ENCODE data around the gene FGF8.

FGF8 gene

GRCh38 chr10:101771380-101771779 lies 4.5 kb downstream of the FGF8 start:
- DNase-seq (ENCODE audit: low read depth, low spot score): no peak

GRCh38 chr10:101770331-101771215 lies 5.3 kb downstream of the FGF8 start:
- no peak for DNase-seq (ENCODE audit: low read depth, low spot score)
- no peak overlapping the region for H3K27ac ChIP-seq

More at GRCh38 chr10:101771380-101771779, 4.5 kb downstream of the FGF8 start:
- H3K27ac ChIP-seq: no peak overlapping the region

DNA sequence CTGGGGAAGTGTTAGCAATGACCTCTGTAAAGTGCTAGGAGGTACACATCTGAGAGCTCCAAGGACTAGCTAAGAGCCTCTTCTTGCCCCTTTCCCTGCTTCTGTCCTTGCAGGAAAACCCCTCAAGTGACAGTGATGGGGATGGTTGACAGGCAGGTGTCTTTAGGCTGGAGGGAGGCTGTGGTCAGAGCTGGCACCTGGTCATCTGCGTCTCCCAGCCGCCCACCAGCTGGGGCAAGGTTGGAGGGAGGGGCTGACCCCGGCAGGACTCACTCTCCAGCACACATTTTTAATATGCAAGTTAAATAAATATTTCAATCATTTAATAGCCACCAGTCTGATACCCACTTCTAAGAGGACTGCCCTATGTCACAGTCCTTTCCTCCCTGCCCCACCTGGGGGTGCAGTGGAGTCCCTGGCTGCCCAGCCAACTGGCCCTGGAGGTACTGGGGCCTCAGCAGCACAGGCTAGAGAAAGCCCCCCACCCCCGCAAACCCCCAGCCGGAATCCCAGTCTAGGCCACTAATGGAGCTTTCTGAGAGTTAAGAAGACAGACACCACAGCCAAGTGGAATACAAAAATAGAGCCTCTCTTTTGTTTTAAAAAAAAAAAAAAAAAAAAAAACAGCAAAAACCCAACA lies 6.3 kb downstream of the FGF8 start:
- no peak overlapping the region for H3K27ac ChIP-seq
- DNase-seq (ENCODE audit: low read depth, low spot score): no peak

GRCh38 chr10:101768791-101769170 lies 7.1 kb downstream of the FGF8 start:
- H3K27ac ChIP-seq: no peak overlapping the region
- no peak for DNase-seq (ENCODE audit: low read depth, low spot score)

GRCh38 chr10:101767966-101768790 lies 7.7 kb downstream of the FGF8 start:
- no peak overlapping the region for H3K27ac ChIP-seq
- no peak for DNase-seq (ENCODE audit: low read depth, low spot score)

DNA sequence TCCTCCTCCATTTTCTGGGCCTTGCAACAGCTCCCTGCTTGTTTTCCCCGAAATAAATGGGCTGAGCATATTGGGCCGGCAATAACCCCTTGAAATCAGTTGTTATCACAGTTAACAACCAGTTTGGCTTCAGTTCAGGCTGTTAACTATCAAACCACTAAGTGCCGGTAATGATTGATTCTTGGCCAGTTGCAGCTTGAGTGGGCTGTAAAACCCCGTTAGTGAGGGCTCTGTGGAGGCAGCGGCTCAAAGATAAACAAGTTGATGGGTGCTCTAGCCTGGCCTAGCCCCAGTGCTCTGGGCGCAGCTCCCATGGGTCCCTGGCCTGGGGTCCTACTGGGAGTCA lies 8.3 kb downstream of the FGF8 start:
- no peak overlapping the region for H3K27ac ChIP-seq
- no peak for DNase-seq (ENCODE audit: low read depth, low spot score)

DNA sequence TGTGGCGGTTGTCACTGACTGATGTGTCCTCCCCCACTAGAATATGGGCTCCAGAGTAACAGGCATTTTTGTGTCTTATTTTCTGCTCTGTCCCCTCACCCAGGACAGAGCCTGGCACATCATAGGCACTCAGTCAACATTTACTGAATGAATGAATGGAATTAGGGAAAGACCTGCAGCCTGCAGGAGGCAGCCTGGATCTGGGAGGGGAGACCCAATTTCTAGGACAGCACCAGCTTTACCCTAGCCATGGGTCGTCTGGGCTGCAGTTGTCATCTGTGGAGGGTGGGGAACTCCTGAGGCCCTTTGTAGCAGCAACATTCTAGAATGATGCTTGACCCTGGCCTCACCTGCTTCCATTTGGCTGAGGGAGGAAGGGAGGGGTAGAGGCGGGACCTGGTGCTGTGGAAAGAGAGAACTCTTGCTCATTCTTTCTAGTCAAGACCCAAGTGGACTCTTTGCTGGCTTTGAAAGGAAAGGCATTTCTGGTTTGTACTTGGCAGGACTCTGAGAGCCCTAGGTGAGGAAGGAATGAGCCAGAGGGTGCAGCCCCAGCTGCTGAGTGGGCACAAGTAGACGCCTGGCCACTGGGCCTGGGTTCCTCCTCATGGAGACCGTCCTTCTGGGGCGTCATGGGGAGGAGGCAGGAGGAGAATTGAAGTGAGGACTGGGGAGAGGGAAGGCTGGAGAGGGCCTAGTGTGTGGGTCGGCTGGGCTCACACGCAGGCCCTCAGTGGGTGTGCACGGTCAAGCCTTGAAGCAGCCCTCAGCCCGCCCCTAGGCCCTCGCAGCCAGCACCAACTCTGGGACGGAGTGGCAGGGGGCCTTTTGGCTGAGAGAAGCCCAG lies 8.9 kb downstream of the FGF8 start:
- no peak overlapping the region for H3K27ac ChIP-seq
- DNase-seq (ENCODE audit: low read depth, low spot score): no peak

- no peak overlapping the region for H3K27ac ChIP-seq
- DNase-seq (ENCODE audit: low read depth, low spot score): no peak
These were observed 9.6 kb downstream of the FGF8 start for GRCh38 chr10:101766306-101766705.

GRCh38 chr10:101763141-101763846 lies 12.6 kb downstream of the FGF8 start:
- H3K27ac ChIP-seq: no peak overlapping the region
- DNase-seq (ENCODE audit: low read depth, low spot score): no peak

DNA sequence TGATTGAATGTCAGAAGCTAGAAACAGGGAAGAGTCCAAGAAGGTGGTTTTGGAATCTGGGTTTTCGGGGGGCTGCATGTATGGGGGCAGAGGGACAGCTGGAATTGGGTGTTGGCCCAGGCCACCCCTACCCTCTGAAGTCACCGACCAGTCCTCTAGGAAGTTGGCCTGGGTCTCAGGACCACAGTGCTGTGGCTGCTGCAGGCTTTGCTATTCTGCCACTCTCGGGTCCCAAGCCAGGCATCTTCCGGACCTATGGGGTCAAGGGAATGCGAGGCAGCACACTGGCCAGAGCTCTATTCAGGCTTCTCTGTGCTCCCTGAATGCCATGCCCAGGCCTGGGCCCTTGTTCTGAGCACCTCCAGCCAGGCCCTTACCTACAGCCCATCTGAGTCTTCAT lies 13.2 kb downstream of the FGF8 start:
- no peak overlapping the region for H3K27ac ChIP-seq
- no peak for DNase-seq (ENCODE audit: low read depth, low spot score)

DNA sequence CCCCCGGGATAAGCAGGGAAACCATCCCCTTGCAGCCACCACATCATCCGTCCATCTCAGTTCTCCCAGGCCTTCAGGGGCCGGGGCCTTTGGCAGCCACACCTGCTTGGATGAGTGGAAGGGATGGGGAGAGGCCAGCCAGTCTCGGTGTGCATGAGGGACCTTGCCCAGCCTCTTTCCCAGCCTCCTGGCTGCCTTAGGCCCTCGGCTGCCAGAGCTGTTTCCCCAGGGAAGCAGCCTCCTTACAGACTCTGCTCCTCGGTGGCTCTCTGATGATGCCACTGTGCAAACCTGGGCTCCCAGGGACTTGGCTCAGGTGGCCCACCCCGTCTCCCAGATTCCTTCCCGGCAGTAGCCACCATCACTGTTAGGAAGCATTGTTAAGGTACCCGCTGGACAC lies 14.7 kb downstream of the FGF8 start:
- H3K27ac ChIP-seq: no peak overlapping the region
- DNase-seq (ENCODE audit: low read depth, low spot score): no peak

DNA sequence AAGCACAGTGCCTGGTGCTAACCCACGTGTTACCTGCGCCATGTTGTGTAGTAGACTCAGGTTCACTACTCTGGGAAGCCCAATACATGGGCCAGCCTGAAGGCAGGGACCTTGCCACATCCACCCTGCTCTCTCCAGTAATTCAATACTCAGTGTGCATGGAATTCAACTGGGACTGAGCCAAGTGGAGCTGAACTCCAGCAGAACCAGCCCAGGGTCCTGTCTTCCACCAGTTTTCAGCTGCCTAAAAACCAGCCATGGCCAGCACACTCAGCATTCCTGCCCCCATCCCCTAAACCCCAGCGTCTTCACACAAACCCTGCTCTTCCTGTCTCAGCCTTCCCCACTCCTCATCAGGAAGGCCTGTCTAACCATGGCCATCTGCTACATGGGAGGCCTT lies 15.4 kb downstream of the FGF8 start:
- DNase-seq (ENCODE audit: low read depth, low spot score): no peak
- no peak overlapping the region for H3K27ac ChIP-seq

DNA sequence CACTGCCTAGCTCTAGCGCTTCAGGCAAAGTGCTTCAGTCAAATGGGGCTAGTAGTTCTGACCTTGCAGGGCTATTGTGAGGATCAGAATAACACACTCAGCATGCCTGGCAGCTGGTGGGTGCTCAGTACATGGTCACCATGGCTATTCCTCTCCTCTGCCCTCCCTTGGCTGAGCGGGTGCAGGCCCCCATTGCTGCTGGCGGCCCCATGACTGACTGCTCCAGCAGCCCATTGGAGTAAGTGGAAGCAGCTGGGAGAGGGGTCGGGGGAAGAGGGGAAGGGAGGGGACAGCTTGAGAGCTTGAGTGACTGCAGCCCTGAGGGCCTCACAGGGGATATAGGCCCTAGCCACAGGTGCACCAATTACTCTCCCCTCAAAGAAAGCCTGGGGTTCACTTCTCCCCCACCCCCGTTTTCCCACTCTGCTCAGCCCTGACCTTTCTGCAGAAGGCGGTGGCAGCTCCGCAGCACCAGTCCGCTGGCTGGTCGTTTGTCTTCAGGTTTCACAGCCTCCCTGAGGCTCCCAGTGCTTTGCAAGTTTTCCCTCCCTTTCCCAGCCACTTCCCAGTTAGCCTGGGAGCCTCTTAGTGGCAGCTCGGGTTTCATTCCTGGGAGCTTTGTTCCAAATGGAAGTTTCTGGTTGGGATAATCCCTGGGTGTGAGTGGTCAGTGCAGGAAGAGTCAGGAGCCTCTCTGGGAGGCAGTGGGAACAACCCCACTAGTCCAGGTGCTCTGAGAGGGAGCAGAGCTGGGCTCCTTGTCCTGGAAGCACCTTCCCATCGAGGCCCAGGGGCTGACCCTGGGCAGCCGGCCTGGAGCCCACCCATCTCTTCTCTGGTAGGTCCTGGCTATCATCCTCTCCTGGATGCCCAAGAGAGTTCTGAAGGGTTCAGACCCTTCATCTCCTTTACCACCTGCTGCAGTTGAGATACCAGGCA lies 16.3 kb downstream of the FGF8 start:
- H3K27ac ChIP-seq: no peak overlapping the region
- DNase-seq (ENCODE audit: low read depth, low spot score): no peak

- no peak overlapping the region for H3K27ac ChIP-seq
- DNase-seq (ENCODE audit: low read depth, low spot score): no peak
These were observed 17.1 kb downstream of the FGF8 start for GRCh38 chr10:101758858-101759257.

DNA sequence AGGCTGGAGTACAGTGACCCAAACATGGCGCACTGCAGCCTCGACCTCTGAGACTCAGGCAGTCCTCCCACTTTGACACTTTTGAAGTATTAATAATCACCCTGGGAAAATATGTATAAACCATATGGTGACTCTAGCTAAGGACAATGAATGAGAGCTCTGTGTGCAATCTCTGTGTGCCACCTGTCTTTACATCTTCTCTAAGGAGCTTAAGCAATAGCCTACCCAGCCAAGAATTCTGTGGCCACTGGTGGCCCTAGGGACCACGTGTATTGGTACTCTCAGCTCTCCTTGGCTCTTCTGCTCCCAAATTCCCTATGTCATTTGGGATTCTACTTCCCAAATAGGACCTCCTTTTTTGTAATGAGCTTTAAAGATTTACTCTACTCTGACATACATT lies 23.7 kb downstream of the FGF8 start:
- no peak overlapping the region for H3K27ac ChIP-seq
- no peak for DNase-seq (ENCODE audit: low read depth, low spot score)

DNA sequence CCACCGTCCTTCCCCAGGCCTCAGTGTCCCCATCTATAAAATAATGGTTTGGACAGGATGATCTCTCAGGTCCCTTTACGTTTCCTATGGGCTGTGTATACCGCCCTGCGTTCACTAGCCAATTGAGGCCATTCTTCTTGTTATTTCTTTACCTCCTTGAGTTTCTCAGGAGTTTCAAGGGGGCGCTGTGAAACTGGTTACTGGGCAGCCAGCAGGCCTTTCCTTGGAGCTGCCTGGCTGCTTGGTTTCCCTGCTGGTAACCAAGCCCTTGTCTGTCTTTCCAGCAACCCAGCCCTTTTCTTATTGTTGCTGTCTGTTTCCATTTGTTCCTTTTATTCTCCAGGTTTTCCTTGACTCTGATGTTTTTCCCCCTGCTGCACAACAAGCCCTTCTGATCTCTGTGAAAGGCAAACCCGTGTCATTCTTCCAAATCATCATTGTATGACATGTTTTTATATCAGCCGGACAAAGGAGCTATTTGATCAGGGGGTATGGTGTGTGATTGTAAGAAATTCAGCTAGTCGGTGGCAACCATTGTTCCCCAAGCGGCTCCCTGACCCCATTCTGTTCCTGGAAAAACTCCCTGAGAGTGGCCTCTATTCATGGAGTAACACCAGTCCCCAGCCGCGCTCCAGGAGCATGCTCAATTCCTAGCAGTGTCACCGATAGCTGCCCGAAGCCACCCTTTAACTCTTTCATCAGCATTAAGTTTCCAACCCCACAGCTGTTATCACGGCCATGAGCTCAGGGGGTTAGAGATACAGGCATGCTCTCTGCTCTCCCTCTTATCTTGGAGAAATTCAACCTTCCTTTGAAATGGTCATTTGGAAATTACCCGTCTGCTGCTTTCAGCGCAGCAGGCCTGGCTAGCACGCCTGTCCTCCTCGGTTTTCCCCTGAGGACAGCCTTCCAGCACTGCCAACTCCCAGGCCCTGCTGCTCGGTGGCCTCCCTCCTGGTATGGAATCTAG lies 26.6 kb downstream of the FGF8 start:
- no peak overlapping the region for H3K27ac ChIP-seq
- no peak for DNase-seq (ENCODE audit: low read depth, low spot score)

DNA sequence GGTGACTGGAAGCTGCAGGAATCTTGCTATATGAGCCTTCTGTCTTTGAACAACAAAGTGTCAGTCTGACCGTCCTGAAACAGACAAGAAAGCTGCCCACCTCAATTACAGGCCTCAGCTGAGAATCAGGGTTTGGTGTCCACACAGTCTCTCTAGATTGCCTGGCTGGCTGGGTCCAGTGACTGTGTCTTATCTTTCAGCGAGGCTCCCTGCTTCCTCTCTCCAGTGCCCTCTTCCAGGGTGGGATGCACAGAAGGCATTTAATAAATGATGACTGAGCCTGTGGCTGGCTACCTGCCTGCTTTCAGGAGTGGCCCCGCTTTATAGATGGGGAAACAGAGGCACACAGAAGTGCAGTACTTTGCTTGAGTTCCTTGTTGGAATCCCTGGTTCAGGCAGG lies 27.4 kb downstream of the FGF8 start:
- H3K27ac ChIP-seq: no peak overlapping the region
- DNase-seq (ENCODE audit: low read depth, low spot score): no peak
